Heart right ventricle (tissue), 16 donors: ENCODE results near the gene CSTF1. TPM values are rescaled to one million over a fixed set of nuclear protein-coding genes. Genes with fewer than 3 reads are reported as not detected.

ENCODE experiments used
- ATAC-seq, 8 donors: fragments of 200-7000 bp; cut with Tn5 transposase; one replicate each; pipeline ENCODE4 v1.9.1; 2020; ENCODE audit warnings: mild to moderate bottlenecking in 8 of 8, moderate library complexity in 8 of 8, moderate number of reproducible peaks in 1 of 8
- DNase-seq, 2 donors: peaks; one replicate each; pipeline ENCODE4 v3.0.0-alpha.2; 2020
- H3K27ac ChIP-seq, 10 donors: fragments of 200-600 bp; sonication (generic) in 2 of 10; one replicate each; pipeline versions ENCODE4 v1.5.0 to v1.8.0; 2020 to 2022; ENCODE audit warnings: mild to moderate bottlenecking in 3 of 10
- H3K27me3 ChIP-seq, 7 donors: fragments of 200-600 bp; one replicate each; pipeline ENCODE4 v1.8.0; 2021 to 2022; ENCODE audit warnings: mild to moderate bottlenecking in 2 of 7
- H3K36me3 ChIP-seq, 9 donors: fragments of 200-600 bp; sonication (generic) in 1 of 9; one replicate each; pipeline versions ENCODE4 v1.5.0 to v1.8.0; 2020 to 2022; ENCODE audit warnings: mild to moderate bottlenecking in 2 of 9
- H3K4me1 ChIP-seq, 9 donors: fragments of 200-600 bp; sonication (generic) in 1 of 9; one replicate each; pipeline versions ENCODE4 v1.5.0 to v1.8.0; 2020 to 2022; ENCODE audit warnings: mild to moderate bottlenecking in 4 of 9
- H3K4me3 ChIP-seq, 10 donors: fragments of 200-600 bp; sonication (generic) in 2 of 10; one replicate each; pipeline versions ENCODE4 v1.5.0 to v1.8.0; 2020 to 2022; ENCODE audit warnings: mild to moderate bottlenecking in 7 of 10, moderate library complexity in 2 of 10
- H3K9me3 ChIP-seq, 11 donors: fragments of 200-600 bp in 10 of 11; sonication (generic) in 2 of 11; one replicate each; pipeline versions ENCODE4 v1.5.0 to v1.8.0; 2013 to 2022; ENCODE audit warnings: mild to moderate bottlenecking in 2 of 11, control low read depth in 1 of 11, moderate library complexity in 1 of 11
- WGBS, 2 donors: extraction: QIAGEN DNeasy Blood & Tissue Kit; methylation state at CpG; one replicate each; pipeline ENCODE4 v1.1.7; 2013; ENCODE audit warnings: inconsistent platforms in 1 of 2; 5-methylcytosine and 5-hydroxymethylcytosine counted together
- intact Hi-C, 10 donors: fragments of 100-400 bp; cut with DNase I; formaldehyde crosslinking; loops; one replicate each; pipeline versions ENCODE4 v1.11.1 to v1.14.2; 2022
- polyA plus RNA-seq, 2 donors: library from polyadenylated mRNA; stranded (reverse); fragments of 200-250 nt; gene quantifications; one replicate each; pipeline ENCODE4 v1.2.3, GENCODE V29; 2013
- total RNA-seq, 10 donors: library from RNA; stranded (reverse); fragmentation: NEBNext Ultra II Directional in 3 of 10; extraction: Animal tissue kit (Norgen Biotek cat#: 25700) in 3 of 10; gene quantifications; one replicate each; pipeline versions ENCODE4 v1.2.1 to v1.2.4, GENCODE V29; 2021 to 2023
- TF ChIP-seq, protein P1 (sequence below), 9 donors: fragments of 200-600 bp; sonication (generic) in 2 of 9; IDR thresholded peaks; one replicate each; pipeline versions ENCODE4 v1.5.0 to v1.8.0; 2021 to 2022; ENCODE audit warnings: antibody characterized with exemption in 9 of 9, mild to moderate bottlenecking in 5 of 9, moderate library complexity in 1 of 9
- donor health status: Arrhythmogenic right ventricular cardiomyopathy.
- donor health status: ischemic (EF 13 %, LVEDD 7.1; RV severe dilation, severe dysfunction).
- donor health status: healthy with polysubstance abuse.
- donor health status: DM: no; HTN: yes; CAD: no.
- donor health status: DM: no; HTN: no; CAD: no.
- donor health status: ischemic (EF 25% LVEDD 6.9; RV normal size, moderate dysfunction).
- donor health status: ischemic (EF 25% LVEDD 5.7; RV mildly dilated, moderate dysfunction).
- donor health status: healthy.
- donor health status: DM: yes; HTN: yes; CAD: no.
- donor health status: Ischemic cardiomyopathy.
- donor health status: ischemic (EF 35%, LVEDD 5.7; RV mildly dilated, moderate dysfunction).
- donor health status: nonischemic (EF 11% LVEDD 7.7; RV severe dilation, severe dysfunction).
- donor health status: DM: yes; HTN: yes; CAD: no.
- donor health status: PGD.
- donor health status: ischemic (EF 29% LVEDD 5.4; RV normal size, mild dysfunction).
- donor health status: nonischemic (EF 23%, LVEDD 6.1; RV moderate dilation, normal function).

CSTF1 gene
- total and polyA plus RNA-seq, 12 donors: 3.7 to 23.7 (median 20.7) TPM

DNA sequence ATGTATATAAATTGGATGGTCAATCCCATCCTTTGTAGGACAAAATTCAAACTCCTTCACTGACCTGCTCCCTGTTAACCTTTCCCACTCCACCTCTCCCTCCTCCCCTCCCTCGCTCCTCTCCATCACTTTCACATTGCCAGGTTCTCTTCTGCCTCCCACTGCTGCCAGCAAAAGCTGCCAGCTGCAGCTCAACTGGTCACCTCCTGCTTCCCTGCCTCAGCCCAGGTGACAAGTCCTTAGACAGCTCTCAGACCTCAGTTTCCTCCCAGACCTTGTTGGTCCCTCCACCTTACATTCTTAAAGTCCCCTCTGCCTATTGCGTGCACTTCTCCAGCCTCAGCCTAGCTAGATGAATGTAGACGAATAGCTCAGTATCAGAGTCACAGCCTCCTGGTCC is 52.7 kb downstream of the CSTF1 start:
- Histone ChIP-seq H3K27ac (no peak overlapping the region), H3K27me3 (no peaks in the 10 kb centered on the region), H3K36me3 (peaks cover 0 to 16% (median 0%) of the 10 kb centered on the region in 9 donors), H3K9me3 (no peaks in the 10 kb centered on the region), H3K4me3 (no peak overlapping the region), H3K4me1 (peaks cover 0 to 43% (median 4%) of the 10 kb centered on the region in 9 donors)
- WGBS, 2 donors: 89 to 94% methylated on average over 3 of the region's 3 CpGs
- intact Hi-C loops: no loop called here
- no peak for ATAC-seq
- DNase-seq: no peak
- TF ChIP-seq, protein P1, sequence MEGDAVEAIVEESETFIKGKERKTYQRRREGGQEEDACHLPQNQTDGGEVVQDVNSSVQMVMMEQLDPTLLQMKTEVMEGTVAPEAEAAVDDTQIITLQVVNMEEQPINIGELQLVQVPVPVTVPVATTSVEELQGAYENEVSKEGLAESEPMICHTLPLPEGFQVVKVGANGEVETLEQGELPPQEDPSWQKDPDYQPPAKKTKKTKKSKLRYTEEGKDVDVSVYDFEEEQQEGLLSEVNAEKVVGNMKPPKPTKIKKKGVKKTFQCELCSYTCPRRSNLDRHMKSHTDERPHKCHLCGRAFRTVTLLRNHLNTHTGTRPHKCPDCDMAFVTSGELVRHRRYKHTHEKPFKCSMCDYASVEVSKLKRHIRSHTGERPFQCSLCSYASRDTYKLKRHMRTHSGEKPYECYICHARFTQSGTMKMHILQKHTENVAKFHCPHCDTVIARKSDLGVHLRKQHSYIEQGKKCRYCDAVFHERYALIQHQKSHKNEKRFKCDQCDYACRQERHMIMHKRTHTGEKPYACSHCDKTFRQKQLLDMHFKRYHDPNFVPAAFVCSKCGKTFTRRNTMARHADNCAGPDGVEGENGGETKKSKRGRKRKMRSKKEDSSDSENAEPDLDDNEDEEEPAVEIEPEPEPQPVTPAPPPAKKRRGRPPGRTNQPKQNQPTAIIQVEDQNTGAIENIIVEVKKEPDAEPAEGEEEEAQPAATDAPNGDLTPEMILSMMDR (IDR thresholded peaks at IDR 0.05): no peak

DNA sequence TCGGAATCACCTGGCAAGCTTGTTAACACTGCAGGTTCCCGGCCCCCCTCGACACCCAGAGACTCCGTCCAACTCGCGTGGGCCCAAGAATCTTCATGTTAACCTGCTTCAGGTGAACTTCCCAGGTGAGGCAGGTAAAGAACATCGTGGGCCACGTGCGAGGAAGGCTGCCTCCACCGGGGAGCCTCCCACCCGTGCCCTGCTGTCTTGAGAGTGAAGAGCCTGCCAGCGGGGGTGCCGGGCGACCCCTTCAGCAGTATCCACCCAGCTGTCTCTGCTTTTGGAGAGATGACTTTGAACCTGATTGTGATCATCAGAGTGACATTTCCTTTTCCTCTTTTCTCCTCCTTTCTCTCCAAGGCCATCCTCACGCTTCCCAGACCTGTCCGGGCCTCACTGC is 53.1 kb downstream of the CSTF1 start:
- TF ChIP-seq, protein P1 (IDR thresholded peaks at IDR 0.05): no peak

GRCh38 chr20:56447227-56447626 is 54.8 kb downstream of the CSTF1 start:
- DNase-seq: no peak
- ATAC-seq: no peak
- Histone ChIP-seq H3K27me3 (no peaks in the 10 kb centered on the region), H3K4me3 (no peak overlapping the region), H3K27ac (no peak overlapping the region), H3K9me3 (no peaks in the 10 kb centered on the region), H3K4me1 (peaks cover 0 to 23% (median 4%) of the 10 kb centered on the region in 9 donors), H3K36me3 (peaks cover 0 to 33% (median 0%) of the 10 kb centered on the region in 9 donors)
- TF ChIP-seq, protein P1 (IDR thresholded peaks at IDR 0.05): no peak
- intact Hi-C loops: no loop called here

More for the DNA sequence above, 53.1 kb downstream of the CSTF1 start:
- intact Hi-C loops: no loop called here
- DNase-seq (no peak), ATAC-seq (no peak)
- H3K4me3 ChIP-seq: no peak overlapping the region
- H3K4me1 ChIP-seq: peaks cover 0 to 39% (median 4%) of the 10 kb centered on the region in 9 donors
- 92 to 96% methylated on average over 16 of the region's 16 CpGs for WGBS, 2 donors
- no peak overlapping the region for H3K27ac ChIP-seq
- H3K9me3 ChIP-seq: no peaks in the 10 kb centered on the region
- H3K27me3 ChIP-seq: no peaks in the 10 kb centered on the region
- peaks cover 0 to 20% (median 0%) of the 10 kb centered on the region in 9 donors for H3K36me3 ChIP-seq

- H3K9me3 ChIP-seq: no peaks in the 10 kb centered on the region
- intact Hi-C loops: no loop called here
- H3K4me1 ChIP-seq: peaks cover 0 to 2% (median 0%) of the 10 kb centered on the region in 9 donors
- TF ChIP-seq, protein P1 (IDR thresholded peaks at IDR 0.05): no peak
- no peak for ATAC-seq
- 94 to 96% methylated on average over 5 of the region's 5 CpGs for WGBS, 2 donors
- no peak overlapping the region for H3K4me3 ChIP-seq
- H3K27ac ChIP-seq: no peak overlapping the region
- DNase-seq: no peak
- peaks cover 0 to 42% (median 0%) of the 10 kb centered on the region in 9 donors for H3K36me3 ChIP-seq
- H3K27me3 ChIP-seq: no peaks in the 10 kb centered on the region
Observed at GRCh38 chr20:56449459-56449858, 57.0 kb downstream of the CSTF1 start.
